Body of pancreas (tissue), 4 donors: Measurements from ENCODE around the gene RPTOR. TPM values are rescaled to one million over a fixed set of nuclear protein-coding genes. Genes with fewer than 3 reads are reported as not detected.

Source experiments
- ATAC-seq: fragments of 150-250 bp; one replicate; pipeline ENCODE4 v1.9.1; 2016
- DNase-seq, 4 donors: peaks; one replicate each; pipeline ENCODE4 v3.0.0-alpha.2; 2019
- H3K27ac ChIP-seq, 4 donors: fragments of 200-600 bp; sonication (generic); 1 replicate in 3 of 4; 2 replicates in 1 of 4; pipeline versions ENCODE4 v1.5.1 to v1.6.1; 2016 to 2019; ENCODE audit warnings: mild to moderate bottlenecking in 1 of 4, mixed read lengths in 1 of 4, moderate library complexity in 1 of 4
- H3K27me3 ChIP-seq, 2 donors: fragments of 200-600 bp; sonication (generic); one replicate each; pipeline ENCODE4 v1.6.0; 2016; ENCODE audit warnings: mild to moderate bottlenecking in 1 of 2
- H3K36me3 ChIP-seq, 2 donors: fragments of 200-600 bp; sonication (generic); replicated peaks in 1 of 2; 2 replicates each; pipeline ENCODE4 v1.5.1; 2016; ENCODE audit warnings: low read depth in 2 of 2; ENCODE audit not compliant: insufficient read depth in 1 of 2
- H3K4me1 ChIP-seq: fragments of 200-600 bp; sonication (generic); one replicate; pipeline ENCODE4 v1.6.0; 2016
- H3K4me3 ChIP-seq, 2 donors: fragments of 200-600 bp; sonication (generic); 1 replicate in 1 of 2; 2 replicates in 1 of 2; pipeline ENCODE4 v1.5.1; 2016 to 2019
- H3K9me3 ChIP-seq, 3 donors: fragments of 200-600 bp; sonication (generic); 1 replicate in 2 of 3; 2 replicates in 1 of 3; pipeline ENCODE4 v1.5.1; 2016
- CTCF ChIP-seq, 7 experiments: fragments of 450-650 bp in 4 of 7; fragments of 200-600 bp in 3 of 7; sonication (generic) in 3 of 7; IDR thresholded peaks; one replicate each; pipeline ENCODE4 v1.5.1; 2016 to 2019; ENCODE audit warnings: antibody characterized with exemption in 7 of 7
- POLR2A ChIP-seq, 3 donors: fragments of 450-650 bp; IDR thresholded peaks; one replicate each; pipeline ENCODE4 v1.6.1; 2016; ENCODE audit warnings: antibody characterized with exemption in 3 of 3, mild to moderate bottlenecking in 2 of 3
- WGBS, 2 donors: methylation state at CpG; one replicate each; pipeline ENCODE4 v1.1.5; 2017; 5-methylcytosine and 5-hydroxymethylcytosine counted together
- intact Hi-C: fragments of 100-400 bp; cut with DNase I; formaldehyde crosslinking; loops from one replicate; pipeline ENCODE4 v1.15.1; 2023
- total RNA-seq, 2 donors: library from RNA; depleted of rRNA; stranded (reverse); fragments of >200 nt; gene quantifications; one replicate each; pipeline ENCODE4 v1.1.0, GENCODE V29; 2016

Gene RPTOR
- total RNA-seq, 2 donors from 2014 or later, result 22.3 to 34.3 TPM

GRCh38 chr17:80984749-80985148 lies 440.1 kb downstream of the RPTOR start:
- Histone ChIP-seq H3K9me3 (no peaks in the 10 kb centered on the region), H3K4me1 (peaks cover 18% of the 10 kb centered on the region), H3K4me3 (no peak overlapping the region), H3K27me3 (peaks cover 0 to 14% of the 10 kb centered on the region in 2 donors), H3K27ac (no peak overlapping the region), H3K36me3 (no peaks in the 10 kb centered on the region)
- ATAC-seq (no peak), DNase-seq (no peak)
- WGBS, 2 donors, result 47 to 59% methylated on average over 7 of the region's 7 CpGs
- TF ChIP-seq CTCF (IDR thresholded peaks at IDR 0.05), result no peak
- no peak for TF ChIP-seq POLR2A (IDR thresholded peaks at IDR 0.05)
- intact Hi-C loops, result loop anchor here (5.0 kb wide), 1 partner anchor 562 kb away; no protein-coding TSS in a partner anchor

- TF ChIP-seq POLR2A (IDR thresholded peaks at IDR 0.05), result no peak
- no peak for TF ChIP-seq CTCF (IDR thresholded peaks at IDR 0.05)
- intact Hi-C loops, result no loop called here
- WGBS, 2 donors, result 65 to 80% methylated on average over 6 to 7 of the region's 7 CpGs
- H3K27me3 ChIP-seq, result peaks cover 0 to 8% of the 10 kb centered on the region in 2 donors
- no peaks in the 10 kb centered on the region for H3K36me3 ChIP-seq
- no peak overlapping the region for H3K27ac ChIP-seq
- H3K4me1 ChIP-seq, result peaks cover 19% of the 10 kb centered on the region
- no peaks in the 10 kb centered on the region for H3K9me3 ChIP-seq
- H3K4me3 ChIP-seq, result no peak overlapping the region
- DNase-seq, result no peak
- no peak for ATAC-seq
Observed at GRCh38 chr17:80986046-80986445, 441.4 kb downstream of the RPTOR start.

- Histone ChIP-seq H3K4me3 (no peak overlapping the region), H3K9me3 (no peaks in the 10 kb centered on the region), H3K4me1 (peaks cover 15% of the 10 kb centered on the region), H3K27ac (no peak overlapping the region), H3K36me3 (no peaks in the 10 kb centered on the region), H3K27me3 (no peaks in the 10 kb centered on the region)
- no peak for TF ChIP-seq CTCF (IDR thresholded peaks at IDR 0.05)
- no peak for TF ChIP-seq POLR2A (IDR thresholded peaks at IDR 0.05)
- ATAC-seq (no peak), DNase-seq (peak in 2 of 4 donors; percentile 10 to 11)
- intact Hi-C loops, result no loop called here
- WGBS, 2 donors, result 50 to 92% methylated on average over 2 to 17 of the region's 18 CpGs
Observed at GRCh38 chr17:80986816-80987475, 442.3 kb downstream of the RPTOR start.

DNA sequence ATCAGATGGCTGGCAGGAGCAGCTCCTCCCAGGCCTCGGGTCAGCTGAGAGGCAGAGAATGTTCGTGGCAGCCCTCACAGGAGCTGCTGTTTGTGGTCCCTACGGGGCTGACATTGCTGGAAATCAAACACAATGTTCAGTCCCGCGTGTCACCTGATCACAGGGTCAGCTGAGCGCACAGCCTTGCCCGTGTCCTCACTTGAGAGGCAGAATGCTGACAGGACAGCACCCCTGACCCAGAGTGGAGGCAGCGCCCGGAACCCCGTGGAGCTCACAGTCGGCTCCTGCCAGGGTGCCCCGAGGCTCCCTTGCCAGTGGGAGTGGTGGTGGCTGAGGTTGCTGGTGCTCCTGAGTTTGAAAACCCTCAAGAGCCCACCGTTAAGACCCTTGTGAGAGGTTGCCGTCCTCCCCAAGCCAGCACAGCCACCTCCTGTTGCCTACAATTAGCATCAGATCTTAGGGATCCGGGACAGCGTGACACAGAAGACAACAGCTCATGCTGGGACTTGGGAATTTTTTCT lies 443.4 kb downstream of the RPTOR start:
- ATAC-seq (no peak), DNase-seq (peak in 2 of 4 donors; percentile 12 to 19)
- Histone ChIP-seq H3K4me1 (peaks cover 21% of the 10 kb centered on the region), H3K27me3 (no peaks in the 10 kb centered on the region), H3K36me3 (no peaks in the 10 kb centered on the region), H3K4me3 (no peak overlapping the region), H3K27ac (no peak overlapping the region), H3K9me3 (no peaks in the 10 kb centered on the region)
- TF ChIP-seq POLR2A (IDR thresholded peaks at IDR 0.05), result no peak
- no peak for TF ChIP-seq CTCF (IDR thresholded peaks at IDR 0.05)
- intact Hi-C loops, result no loop called here
- 52 to 62% methylated on average over 7 to 16 of the region's 16 CpGs for WGBS, 2 donors

- intact Hi-C loops, result no loop called here
- peak in 2 of 4 donors; percentile 11 to 12 for DNase-seq
Observed at GRCh38 chr17:80989586-80989913, 444.9 kb downstream of the RPTOR start.

More at GRCh38 chr17:80989586-80989913, 444.9 kb downstream of the RPTOR start:
- Histone ChIP-seq H3K9me3 (no peaks in the 10 kb centered on the region), H3K27me3 (no peaks in the 10 kb centered on the region), H3K36me3 (no peaks in the 10 kb centered on the region), H3K27ac (no peak overlapping the region), H3K4me3 (no peak overlapping the region), H3K4me1 (peaks cover 35% of the 10 kb centered on the region)
- ATAC-seq, result no peak
- 55 to 67% methylated on average over 6 to 11 of the region's 11 CpGs for WGBS, 2 donors
- TF ChIP-seq CTCF (IDR thresholded peaks at IDR 0.05) (no peak), POLR2A (IDR thresholded peaks at IDR 0.05) (no peak)
